GM21515 (cell line): ENCODE results near the gene SRSF12.
"Not testable (repeated sequence)": the region's sequence is repeated elsewhere in the genome, so short reads cannot be mapped to it uniquely, and the experiment has no call there.

Experiments used
- ATAC-seq: cut with Tn5 transposase; IDR thresholded peaks from one replicate; pipeline ENCODE4 v1.9.1; 2021; ENCODE audit not compliant: unreplicated experiment

SRSF12 gene

GRCh38 chr6:89073014-89073620 is 44.8 kb downstream of the SRSF12 start:
- ATAC-seq: no peak

GRCh38 chr6:89071036-89071435 is 46.8 kb downstream of the SRSF12 start:
- no peak for ATAC-seq

GRCh38 chr6:89069536-89070163 is 48.2 kb downstream of the SRSF12 start:
- ATAC-seq: no peak

GRCh38 chr6:89068695-89069094 is 49.2 kb downstream of the SRSF12 start:
- no peak for ATAC-seq

GRCh38 chr6:89067796-89068195 is 50.1 kb downstream of the SRSF12 start:
- no peak for ATAC-seq

- ATAC-seq: no peak
Observed at GRCh38 chr6:89066940-89067646, 50.8 kb downstream of the SRSF12 start.

GRCh38 chr6:89066121-89066520 is 51.8 kb downstream of the SRSF12 start:
- ATAC-seq: not testable (repeated sequence)

- ATAC-seq: not testable (repeated sequence)
Observed at GRCh38 chr6:89064931-89065330, 52.9 kb downstream of the SRSF12 start.

- ATAC-seq: no peak
Observed at GRCh38 chr6:89063881-89064280, 54.0 kb downstream of the SRSF12 start.

GRCh38 chr6:89059227-89059626 is 58.6 kb downstream of the SRSF12 start:
- no peak for ATAC-seq

- ATAC-seq: no peak
Observed at GRCh38 chr6:89058627-89059026, 59.2 kb downstream of the SRSF12 start.

GRCh38 chr6:89057759-89058158 is 60.1 kb downstream of the SRSF12 start:
- ATAC-seq: no peak

- ATAC-seq: no peak
Observed at GRCh38 chr6:89054208-89054607, 63.7 kb downstream of the SRSF12 start.

GRCh38 chr6:89051676-89052075 is 66.2 kb downstream of the SRSF12 start:
- no peak for ATAC-seq

GRCh38 chr6:89050697-89051096 is 67.2 kb downstream of the SRSF12 start:
- ATAC-seq: no peak

GRCh38 chr6:89050155-89050554 is 67.7 kb downstream of the SRSF12 start:
- no peak for ATAC-seq

- ATAC-seq: no peak
Observed at GRCh38 chr6:89048985-89049384, 68.9 kb downstream of the SRSF12 start.

- no peak for ATAC-seq
Observed at GRCh38 chr6:89048288-89048923, 69.5 kb downstream of the SRSF12 start.

- ATAC-seq: no peak
Observed at GRCh38 chr6:89047473-89047872, 70.4 kb downstream of the SRSF12 start.
